SK-MEL-5 (cell line): Measurements from ENCODE around the gene SLC44A3. TPM values are rescaled to one million over a fixed set of nuclear protein-coding genes. Genes with fewer than 3 reads are reported as not detected.

Experiments
- DNase-seq: peaks from one replicate; pipeline ENCODE4 v3.0.0-alpha.2; 2016; ENCODE audit warnings: low read depth, low spot score
- in situ Hi-C: cut with HindIII; loops from 2 replicates; pipeline ENCODE4 v1.10.0; 2016; ENCODE audit warnings: low sequenced_read_pairs, high pct_unique_total_duplicates, low pct_unique_long_range_greater_than_20kb
- total RNA-seq: library from RNA; depleted of rRNA; stranded (reverse); fragments of >200 nt; shearing (Covaris generic); gene quantifications from 2 replicates; pipeline ENCODE4 v1.2.3, GENCODE V29; 2014

SLC44A3 gene
- total RNA-seq, 1 experiment from 2014 or later, result 17.7 TPM

GRCh38 chr1:94909486-94909885 lies 89.3 kb downstream of the SLC44A3 start:
- in situ Hi-C loops, result no loop called here
- no peak for DNase-seq

- in situ Hi-C loops, result no loop called here
- DNase-seq, result no peak
Observed at GRCh38 chr1:94912263-94913184, 92.4 kb downstream of the SLC44A3 start.

- in situ Hi-C loops, result no loop called here
- no peak for DNase-seq
Observed at GRCh38 chr1:94917251-94917650, 97.1 kb downstream of the SLC44A3 start.

- peak; percentile 48 for DNase-seq
- in situ Hi-C loops, result no loop called here
Observed at GRCh38 chr1:94919241-94920030, 99.3 kb downstream of the SLC44A3 start.

- peak; percentile 38 for DNase-seq
- in situ Hi-C loops, result no loop called here
Observed at GRCh38 chr1:94920061-94920460, 99.9 kb downstream of the SLC44A3 start.

GRCh38 chr1:94921977-94922376 lies 101.8 kb downstream of the SLC44A3 start:
- DNase-seq, result no peak
- in situ Hi-C loops, result no loop called here

GRCh38 chr1:94922761-94923331 lies 102.7 kb downstream of the SLC44A3 start:
- in situ Hi-C loops, result no loop called here

GRCh38 chr1:94925004-94925403 lies 104.8 kb downstream of the SLC44A3 start:
- in situ Hi-C loops, result no loop called here
- no peak for DNase-seq

More at GRCh38 chr1:94922761-94923331, 102.7 kb downstream of the SLC44A3 start:
- no peak for DNase-seq

GRCh38 chr1:94925561-94926125 lies 105.5 kb downstream of the SLC44A3 start:
- in situ Hi-C loops, result no loop called here
- DNase-seq, result peak; percentile 90

GRCh38 chr1:94926126-94926914 lies 106.2 kb downstream of the SLC44A3 start:
- DNase-seq, result peak; percentile 38
- in situ Hi-C loops, result no loop called here

GRCh38 chr1:94926915-94927404 lies 106.8 kb downstream of the SLC44A3 start, which contains the start of gene CNN3:
Gene CNN3 (minus strand): TSS chr1:94927110. CDS start chr1:94926894, 216 bp downstream.
- peak; percentile 74 for DNase-seq
- in situ Hi-C loops, result no loop called here

GRCh38 chr1:94927405-94928175 lies 107.4 kb downstream of the SLC44A3 start:
- in situ Hi-C loops, result no loop called here
- DNase-seq, result peak; percentile 41

- no peak for DNase-seq
- in situ Hi-C loops, result no loop called here
Observed at GRCh38 chr1:94928293-94928939, 108.3 kb downstream of the SLC44A3 start.

- no peak for DNase-seq
- in situ Hi-C loops, result no loop called here
Observed at GRCh38 chr1:94929351-94930217, 109.4 kb downstream of the SLC44A3 start.

- in situ Hi-C loops, result no loop called here
Observed at GRCh38 chr1:94931254-94931841, 111.2 kb downstream of the SLC44A3 start.

More at GRCh38 chr1:94931254-94931841, 111.2 kb downstream of the SLC44A3 start:
- DNase-seq, result no peak
